HG03378 (cell line): ENCODE data around the gene ASPG.

ENCODE experiments used
- ATAC-seq: cut with Tn5 transposase; IDR thresholded peaks from one replicate; pipeline ENCODE4 v1.9.1; 2021; ENCODE audit warnings: mild to moderate bottlenecking, moderate library complexity; ENCODE audit not compliant: unreplicated experiment

ASPG gene

DNA sequence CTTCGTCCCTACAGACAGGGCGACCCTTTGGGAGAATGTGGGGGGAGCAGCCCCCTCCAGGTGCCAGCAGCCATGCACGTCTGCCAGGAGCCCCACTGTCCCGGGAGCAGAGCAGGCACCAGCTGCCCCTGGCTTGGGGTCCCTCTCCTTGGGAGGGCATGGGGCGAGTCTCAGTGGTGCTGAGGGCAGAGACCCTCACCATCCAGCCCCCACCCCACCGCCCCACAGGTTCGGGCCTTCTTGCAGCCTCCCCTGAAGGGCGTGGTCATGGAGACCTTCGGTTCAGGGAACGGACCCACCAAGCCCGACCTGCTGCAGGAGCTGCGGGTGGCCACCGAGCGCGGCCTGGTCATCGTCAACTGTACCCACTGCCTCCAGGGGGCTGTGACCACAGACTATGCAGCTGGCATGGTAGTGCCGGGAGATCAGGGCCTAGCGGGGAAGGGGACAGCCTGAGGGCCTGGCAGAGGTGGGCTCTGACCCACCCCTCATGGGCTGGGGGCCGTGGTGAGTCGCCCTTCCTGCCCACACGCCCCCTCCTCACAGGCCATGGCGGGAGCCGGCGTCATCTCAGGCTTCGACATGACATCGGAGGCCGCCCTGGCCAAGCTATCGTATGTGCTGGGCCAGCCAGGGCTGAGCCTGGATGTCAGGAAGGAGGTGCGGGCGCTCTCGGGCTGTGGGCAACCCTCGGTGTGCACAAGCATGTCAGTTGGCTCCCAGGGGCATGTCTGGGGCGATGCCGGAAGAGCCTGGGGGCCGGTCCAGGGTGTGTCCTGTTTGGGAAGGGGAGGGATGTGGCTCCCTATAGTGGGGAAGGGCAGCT lies 18.8 kb downstream of the ASPG start:
- ATAC-seq: no peak

GRCh38 chr14:104105071-104105821 lies 19.7 kb downstream of the ASPG start:
- no peak for ATAC-seq

- no peak for ATAC-seq
These were observed 20.4 kb downstream of the ASPG start for GRCh38 chr14:104105822-104106470.

DNA sequence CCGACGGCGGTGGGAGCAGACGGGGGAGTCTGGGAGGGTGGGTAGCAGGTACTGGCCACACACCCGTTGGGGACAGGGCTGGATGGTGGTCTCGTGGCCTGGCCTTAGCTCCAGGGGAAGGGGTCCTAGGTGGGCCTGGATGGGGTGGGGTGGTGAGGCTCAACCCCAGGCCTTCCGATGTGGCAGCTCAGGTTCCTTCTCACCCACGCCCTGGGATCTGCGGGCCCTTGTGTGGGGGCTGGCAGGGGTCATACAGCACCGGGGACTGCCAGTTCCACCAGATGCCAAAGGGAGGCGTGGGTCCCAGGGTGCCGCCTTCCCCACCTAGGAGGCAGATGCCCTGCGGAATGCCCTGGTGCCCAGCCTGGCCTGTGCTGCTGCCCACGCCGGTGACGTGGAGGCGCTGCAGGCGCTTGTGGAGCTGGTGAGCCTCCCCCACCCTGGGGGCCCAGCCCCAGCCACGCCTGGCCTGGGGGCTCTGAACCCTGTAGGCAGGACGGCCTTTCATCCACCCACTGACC lies 21.0 kb downstream of the ASPG start:
- ATAC-seq: no peak

GRCh38 chr14:104107101-104107581 lies 21.6 kb downstream of the ASPG start:
- ATAC-seq: no peak

- ATAC-seq: no peak
These were observed 22.4 kb downstream of the ASPG start for GRCh38 chr14:104107611-104108569.

GRCh38 chr14:104108570-104109541 lies 23.4 kb downstream of the ASPG start:
- ATAC-seq: no peak

DNA sequence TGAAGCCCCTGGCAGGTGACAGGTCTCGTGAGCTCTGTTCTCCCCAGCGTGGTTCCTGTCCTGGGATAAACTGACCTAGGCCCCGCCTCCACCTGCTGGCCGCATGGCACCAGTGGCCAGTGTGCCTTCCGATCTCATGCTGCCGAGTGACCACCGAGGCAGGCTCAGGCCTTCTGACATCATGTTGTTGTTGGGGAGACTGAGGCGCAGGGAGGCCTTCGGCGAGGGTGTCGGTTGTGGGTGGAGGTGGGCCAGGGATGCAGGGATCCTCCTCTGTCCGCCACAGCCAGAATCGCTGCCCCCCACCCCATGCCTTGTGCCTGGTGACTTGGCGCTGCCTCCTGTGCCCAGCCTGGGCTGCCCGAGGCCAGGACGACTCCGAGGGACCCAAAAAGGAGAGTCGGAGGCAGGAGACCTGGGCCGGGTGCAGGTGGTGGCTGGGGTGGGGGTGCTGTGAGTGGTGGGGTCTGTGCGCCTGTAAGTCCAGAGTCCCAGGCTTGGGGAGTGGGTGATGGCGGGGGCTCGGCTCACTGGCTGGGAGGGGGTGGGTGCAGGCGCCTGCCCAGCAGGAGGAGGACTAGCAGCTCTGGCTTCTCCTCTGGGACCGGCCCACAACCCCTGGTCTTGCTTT lies 24.3 kb downstream of the ASPG start:
- ATAC-seq: no peak

- ATAC-seq: no peak
These were observed 25.1 kb downstream of the ASPG start for GRCh38 chr14:104110491-104111209.

DNA sequence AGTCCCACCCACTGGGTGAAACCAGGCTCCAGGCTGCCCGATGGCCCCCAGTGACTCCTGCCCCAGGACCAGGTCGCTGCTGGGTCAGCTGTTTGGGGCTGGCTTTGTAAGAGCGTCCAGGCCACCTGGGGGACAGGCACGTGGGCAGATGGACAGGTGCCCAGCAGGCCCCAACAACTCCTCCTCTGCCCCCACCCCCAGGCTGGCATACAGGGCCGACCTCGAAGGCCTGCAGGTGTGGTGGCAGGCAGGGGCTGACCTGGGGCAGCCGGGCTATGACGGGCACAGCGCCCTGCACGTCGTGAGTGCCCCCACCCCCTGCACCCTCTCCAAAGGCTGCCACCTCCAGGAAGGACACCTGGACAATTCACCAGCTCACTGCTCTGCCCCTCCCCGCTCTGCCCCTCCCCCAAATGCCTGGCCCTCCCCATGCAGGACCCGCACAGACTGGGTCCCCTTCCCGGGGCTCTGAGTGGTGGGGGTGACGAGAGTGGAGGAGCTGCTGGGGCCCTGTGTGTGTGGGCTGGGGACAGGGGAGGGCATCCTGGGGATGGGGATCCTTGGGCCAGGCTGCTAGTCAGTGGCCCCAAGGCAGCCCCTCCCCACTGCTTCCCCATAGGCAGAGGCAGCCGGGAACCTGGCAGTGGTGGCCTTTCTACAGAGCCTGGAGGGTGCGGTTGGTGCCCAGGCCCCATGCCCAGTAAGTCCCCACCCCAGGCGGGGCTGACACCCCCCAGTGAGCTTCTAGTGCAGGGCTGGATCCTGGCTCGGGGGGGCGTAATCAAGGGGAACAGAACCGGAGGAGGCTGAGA lies 26.0 kb downstream of the ASPG start:
- ATAC-seq: no peak

- no peak for ATAC-seq
These were observed 26.6 kb downstream of the ASPG start for GRCh38 chr14:104112113-104112505.

GRCh38 chr14:104112609-104113571 lies 27.4 kb downstream of the ASPG start:
- ATAC-seq: no peak

GRCh38 chr14:104113631-104114420 lies 28.3 kb downstream of the ASPG start:
- no peak for ATAC-seq

GRCh38 chr14:104114421-104115130 lies 29.1 kb downstream of the ASPG start:
- ATAC-seq: no peak
